ENCODE results near the gene SLC11A1.

The SLC11A1 gene

GRCh38 chr2:218381916-218382366 lies at the start of gene SLC11A1:
TSS of gene SLC11A1 (plus strand) at chr2:218382273. CDS start at chr2:218382369, 96 bp downstream.
- no peak for DNase-seq

DNA sequence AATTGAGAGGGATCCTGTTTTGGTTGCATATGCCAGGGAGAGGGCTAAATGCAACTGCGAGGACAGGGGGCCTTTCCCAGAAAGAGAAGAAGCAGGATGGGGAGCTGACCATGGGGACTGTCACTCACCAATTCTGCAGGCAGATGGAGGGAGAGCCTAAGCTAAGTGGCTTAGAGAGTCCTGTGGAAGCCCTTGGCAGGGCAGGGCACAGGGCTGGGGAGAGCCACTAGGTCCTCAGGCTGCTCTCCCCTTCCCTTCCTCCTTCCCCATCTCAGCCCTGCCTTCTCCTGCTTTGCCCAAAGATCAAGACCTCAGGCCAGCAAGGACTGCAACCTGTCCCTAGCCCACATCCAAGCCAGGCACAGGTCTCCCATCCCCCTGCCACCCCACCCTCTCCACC lies 49.8 kb upstream of the SLC11A1 start:
- no peak for DNase-seq

DNA sequence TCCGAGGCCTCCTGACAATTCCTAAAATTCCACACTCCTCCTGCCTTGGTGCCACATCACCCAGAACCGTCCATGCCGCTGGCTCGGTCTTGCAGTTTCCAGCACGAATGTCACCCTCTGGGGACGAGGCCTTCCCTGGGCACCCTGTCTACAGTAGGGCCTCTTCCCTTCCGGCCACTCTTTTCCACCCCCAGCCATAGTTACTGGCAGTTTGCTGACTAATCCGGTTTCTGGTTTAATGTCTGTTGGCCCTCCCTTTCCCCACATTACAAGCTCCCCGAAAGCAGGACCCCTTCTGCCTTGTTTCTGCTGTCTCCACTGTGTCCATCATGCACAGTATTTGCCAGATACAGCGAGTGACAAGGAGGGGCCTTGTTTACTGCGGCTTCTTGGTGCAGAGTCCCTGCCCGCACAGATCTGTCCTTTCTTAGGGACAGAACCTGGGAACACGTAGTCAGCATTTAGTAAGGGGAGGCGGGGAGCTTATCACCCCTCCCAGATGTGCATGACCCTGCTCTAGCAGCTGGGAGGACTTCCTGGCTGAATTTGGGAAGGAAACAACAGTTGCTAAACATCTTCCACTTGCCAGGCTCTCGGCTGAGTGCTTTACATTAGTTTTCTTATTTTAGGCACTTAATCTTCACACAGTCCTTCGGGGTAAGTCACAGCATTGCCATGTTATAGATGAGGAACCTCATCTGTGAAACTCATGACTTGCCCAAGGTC lies 49.0 kb upstream of the SLC11A1 start:
- DNase-seq = no peak

- no peak for DNase-seq
Observed at GRCh38 chr2:218334531-218334930, 47.5 kb upstream of the SLC11A1 start.

DNA sequence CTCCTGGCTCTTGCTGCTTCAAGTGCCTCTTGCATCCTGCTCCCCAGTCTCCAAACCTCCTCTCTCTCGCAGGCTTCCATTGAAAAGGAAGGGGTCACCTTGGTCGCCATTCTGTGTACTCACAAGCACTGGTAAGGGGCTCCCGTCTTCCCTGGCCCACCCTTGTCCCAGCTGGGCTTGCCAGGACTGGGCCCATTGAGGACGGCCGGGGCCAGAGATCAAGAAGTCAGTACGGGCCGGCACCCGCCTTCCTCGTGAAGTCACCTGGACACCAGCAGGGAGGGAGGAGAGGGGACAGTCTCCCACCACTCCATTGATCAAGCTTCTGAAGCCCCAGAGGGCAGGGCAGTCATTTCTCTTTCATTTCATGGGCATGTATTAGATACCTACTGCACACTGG lies 41.4 kb upstream of the SLC11A1 start:
- DNase-seq = no peak

- DNase-seq = no peak
Observed at GRCh38 chr2:218341381-218341780, 40.7 kb upstream of the SLC11A1 start.

- DNase-seq = no peak
Observed at GRCh38 chr2:218342837-218343236, 39.2 kb upstream of the SLC11A1 start.

DNA sequence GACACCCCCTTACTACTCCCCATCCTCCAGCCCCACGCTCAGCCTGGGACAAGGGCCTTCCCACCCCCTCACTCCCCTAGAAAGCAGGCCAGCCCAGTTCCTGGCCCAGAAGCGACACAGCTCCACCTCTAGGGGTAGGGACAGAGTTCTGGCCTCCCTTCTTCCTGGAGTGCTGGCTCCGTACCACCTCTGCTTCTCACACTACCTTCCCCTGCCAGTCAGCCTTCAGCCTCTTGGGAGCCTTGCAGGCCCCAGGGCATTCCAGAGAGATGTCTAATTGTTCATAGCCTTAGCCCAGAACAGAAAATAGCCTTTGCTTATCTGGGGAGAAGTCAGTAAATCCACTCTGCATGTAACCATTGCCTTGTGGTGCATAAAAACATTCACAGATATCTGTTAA lies 38.5 kb upstream of the SLC11A1 start:
- no peak for DNase-seq

DNA sequence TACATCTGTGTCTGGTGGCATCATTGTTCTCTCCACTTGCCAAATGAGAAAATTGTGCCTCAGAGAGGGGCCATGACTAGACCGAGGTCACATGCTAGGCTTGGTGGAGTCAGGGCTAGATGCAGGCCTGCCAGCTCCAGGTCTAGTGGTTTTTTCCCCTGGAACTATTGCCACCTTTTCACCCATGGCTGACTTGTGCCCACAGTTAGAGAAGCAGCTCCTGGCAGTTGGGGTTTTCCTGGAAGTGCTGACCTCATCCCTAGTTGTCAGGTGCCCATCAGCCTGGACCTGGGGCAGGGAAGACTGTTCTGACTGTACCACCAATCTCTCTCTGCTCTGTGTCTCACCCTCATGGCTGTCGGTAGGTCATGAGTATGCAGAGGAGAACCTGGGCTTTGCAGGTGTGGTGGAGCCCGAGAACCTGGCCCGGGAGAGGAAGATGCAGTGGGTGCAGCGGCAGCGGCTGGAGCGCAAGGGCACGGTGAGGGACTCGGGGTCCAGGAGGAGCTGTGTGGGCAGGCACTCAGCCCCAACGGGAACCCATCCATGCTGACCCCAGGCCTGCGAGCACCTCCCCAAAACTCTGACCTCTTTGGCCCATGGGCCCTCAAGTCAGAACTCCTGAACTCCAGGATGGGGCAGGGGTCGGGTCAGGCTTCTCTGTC lies 37.9 kb upstream of the SLC11A1 start:
- DNase-seq = peak; percentile 8

DNA sequence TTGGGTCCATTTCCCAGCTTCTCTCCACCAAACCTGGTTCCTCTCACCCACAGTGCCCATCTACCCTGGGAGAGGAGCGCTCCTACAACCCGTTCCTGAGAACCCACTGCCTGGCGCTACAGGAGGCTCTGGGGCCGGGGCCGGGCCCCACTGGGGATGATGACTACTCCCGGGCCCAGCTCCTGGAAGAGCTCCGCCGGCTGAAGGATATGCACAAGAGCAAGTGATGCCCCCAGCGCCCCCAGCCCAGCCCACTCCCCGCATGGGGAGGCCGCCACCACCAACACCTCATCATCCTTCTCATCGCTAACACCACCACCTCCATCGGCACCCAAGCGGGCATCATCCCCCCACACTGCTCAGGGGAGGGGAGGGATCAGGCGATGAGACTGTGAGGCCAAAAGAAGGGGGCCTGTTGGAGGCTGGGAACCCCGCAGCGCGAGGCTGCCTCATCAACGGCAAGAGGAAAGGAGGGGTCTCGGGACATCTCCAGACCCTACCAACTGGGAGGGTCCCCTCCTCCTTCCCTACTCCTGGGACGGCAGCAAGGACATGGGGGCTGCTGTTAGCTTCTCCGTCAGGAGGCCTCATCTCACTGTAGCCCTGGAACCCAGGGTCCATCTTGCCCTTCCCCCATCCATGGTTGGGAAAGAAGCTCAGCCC lies 37.2 kb upstream of the SLC11A1 start:
- DNase-seq = no peak

DNA sequence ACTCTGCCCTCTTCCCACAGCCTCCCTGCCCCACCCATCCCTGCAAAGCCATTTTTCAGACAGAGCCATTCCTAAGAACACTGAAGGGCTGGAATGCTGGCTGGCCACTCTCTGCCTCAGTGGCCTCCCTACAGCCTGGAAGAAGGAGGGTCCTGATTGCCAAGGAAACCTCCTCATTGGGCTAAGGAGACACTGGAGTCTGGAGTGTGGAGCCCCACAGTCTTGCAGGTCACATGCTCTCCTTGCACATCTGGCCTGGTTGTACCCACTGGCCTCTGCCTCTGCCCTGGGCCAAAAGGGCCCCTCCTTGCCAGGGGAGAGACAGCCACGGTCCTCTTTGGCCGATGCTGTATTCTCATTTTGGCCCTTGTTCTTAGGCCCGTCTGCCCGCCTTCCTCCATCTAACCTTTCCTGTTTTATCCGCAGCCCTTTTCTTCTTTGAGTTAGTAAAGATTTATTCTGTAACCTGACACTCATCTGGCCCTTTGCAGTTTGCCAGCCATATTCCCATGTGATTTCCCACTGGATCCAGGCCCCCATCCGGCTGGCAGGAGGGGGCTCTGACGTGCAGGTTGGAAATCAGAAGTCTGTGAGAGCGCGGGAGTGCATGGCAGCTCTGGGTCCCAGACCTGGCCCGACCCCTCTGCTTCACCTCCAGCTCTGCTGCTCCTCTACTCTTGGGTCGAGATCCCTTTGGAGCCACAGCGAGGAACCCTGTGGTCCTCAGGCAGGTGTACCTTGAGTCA lies 36.4 kb upstream of the SLC11A1 start:
- peak; percentile 20 for DNase-seq

DNA sequence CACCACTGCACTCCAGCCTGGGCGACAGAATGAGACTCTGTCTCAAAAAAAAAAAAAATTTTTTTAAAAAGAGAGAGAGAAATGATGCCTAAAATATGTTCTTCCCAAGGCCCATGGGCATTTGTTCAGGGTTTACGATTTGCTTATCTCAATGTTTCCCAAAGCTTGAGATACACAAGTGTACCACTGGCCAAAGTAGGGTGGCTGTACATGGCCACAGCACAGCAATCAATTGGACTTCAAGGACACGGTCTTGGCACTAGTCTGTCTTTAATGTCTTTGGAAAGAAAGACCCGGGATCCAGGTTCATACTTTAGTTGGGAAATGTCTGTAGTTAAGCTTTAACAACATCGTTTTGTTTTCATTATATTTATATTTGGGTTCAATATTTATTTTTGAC lies 34.9 kb upstream of the SLC11A1 start:
- no peak for DNase-seq

DNA sequence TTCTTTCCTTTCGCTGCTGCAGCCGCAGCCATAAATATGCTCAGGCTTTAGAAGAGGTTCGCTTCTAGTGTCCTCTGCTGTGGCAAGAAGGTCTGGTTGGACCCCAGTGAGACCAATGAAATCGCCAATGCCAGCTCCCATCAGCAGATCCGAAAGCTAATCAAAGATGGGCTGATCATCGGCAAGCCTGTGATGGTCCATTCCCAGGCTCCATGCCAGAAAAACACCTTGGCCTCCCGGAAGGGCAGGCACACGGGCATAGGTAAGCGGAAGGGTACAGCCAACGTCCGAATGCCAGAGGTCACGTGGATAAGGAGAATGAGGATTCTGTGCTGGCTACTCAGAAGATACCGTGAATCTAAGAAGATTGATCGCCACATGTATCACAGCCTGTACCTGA lies 28.0 kb upstream of the SLC11A1 start:
- DNase-seq = no peak

DNA sequence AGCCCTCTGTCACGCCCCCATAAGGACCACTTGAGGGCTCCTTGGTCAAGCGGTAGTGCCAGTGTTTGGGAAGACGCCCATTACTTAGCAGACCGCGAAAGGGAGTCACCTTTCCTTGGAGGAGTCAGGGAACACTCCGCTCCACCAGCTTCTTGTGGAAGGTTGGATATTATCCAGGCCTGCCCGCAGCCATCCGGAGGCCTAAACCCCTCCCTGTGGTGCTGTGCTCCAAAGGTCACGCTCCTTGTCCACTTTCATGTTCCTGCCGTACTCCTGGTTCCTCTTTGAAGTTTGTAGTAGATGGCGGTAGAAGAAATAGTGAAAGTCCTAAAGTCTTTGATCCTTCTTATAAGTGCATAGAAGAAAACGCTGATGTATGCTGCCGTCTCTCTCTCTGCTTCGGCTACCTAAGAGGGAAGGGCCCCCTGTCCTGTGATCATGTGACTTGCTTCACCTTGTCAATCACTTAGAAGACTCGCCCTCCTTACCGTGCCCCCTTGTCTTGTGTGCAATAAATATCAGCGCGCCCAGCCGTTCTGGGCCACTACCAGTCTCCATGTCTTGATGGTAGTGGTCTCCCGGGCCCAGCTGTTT lies 27.1 kb upstream of the SLC11A1 start:
- no peak for DNase-seq

- no peak for DNase-seq
Observed at GRCh38 chr2:218357236-218358177, 24.6 kb upstream of the SLC11A1 start.

GRCh38 chr2:218360453-218360852 lies 21.6 kb upstream of the SLC11A1 start:
- no peak for DNase-seq

GRCh38 chr2:218362606-218363005 lies 19.5 kb upstream of the SLC11A1 start:
- DNase-seq = no peak

GRCh38 chr2:218363736-218364135 lies 18.3 kb upstream of the SLC11A1 start:
- DNase-seq = no peak

GRCh38 chr2:218364196-218364595 lies 17.9 kb upstream of the SLC11A1 start:
- no peak for DNase-seq

GRCh38 chr2:218366621-218367414 lies 15.3 kb upstream of the SLC11A1 start:
- DNase-seq = peak; percentile 6

All from DMS53 (cell line).